ENCODE results near the gene DNMT1. TPM values are rescaled to one million over a fixed set of nuclear protein-coding genes. Genes with fewer than 3 reads are reported as not detected.
"Not testable (repeated sequence)": the region's sequence is repeated elsewhere in the genome, so short reads cannot be mapped to it uniquely, and the experiment has no call there.

DNMT1 gene
- 74.6 TPM for polyA plus RNA-seq

DNA sequence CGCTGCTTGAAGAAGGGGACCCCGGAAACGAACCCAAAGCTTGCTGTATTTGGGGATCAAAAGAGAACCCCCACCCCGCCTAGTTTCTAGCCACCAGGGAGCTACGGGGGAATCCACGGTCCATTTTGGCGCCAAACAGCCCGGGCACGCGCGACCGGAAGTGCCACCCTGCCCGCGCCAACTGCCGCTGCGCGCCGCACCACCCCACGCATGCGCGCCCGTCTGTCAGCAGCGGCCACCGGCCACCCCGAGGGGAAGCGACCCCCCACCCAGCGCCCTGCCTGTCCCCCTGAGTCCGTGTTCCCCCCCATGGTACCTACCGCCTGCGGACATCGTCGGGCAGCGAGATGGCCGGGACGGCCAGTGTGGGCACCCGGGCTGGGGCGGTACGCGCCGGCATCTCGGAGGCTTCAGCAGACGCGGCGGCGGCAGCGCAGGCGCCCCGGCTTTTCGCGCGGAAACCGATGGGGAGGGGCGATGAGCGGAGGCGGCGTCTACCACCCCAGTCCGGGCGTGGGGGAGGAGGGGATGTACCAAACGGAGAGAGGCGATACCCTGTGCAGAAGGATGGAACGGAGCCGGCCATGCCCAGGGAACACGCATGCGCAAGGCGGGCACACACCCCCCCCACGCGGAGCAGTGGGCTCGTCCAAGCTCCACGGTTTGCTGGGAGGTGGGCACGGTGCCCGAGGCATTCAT is at the start of gene DNMT1:
TSS of gene DNMT1 (minus strand) at position 454 of the 699 bp plus-strand sequence. CDS start at position 400, 54 bp downstream.
- Mint-ChIP-seq H3K36me3 (no peaks in the 10 kb centered on the region), H3K9me3 (no peaks in the 10 kb centered on the region), H3K4me3 (peak within 1 kb of the TSS; percentile 89 to 99 (median 94)), H3K27ac (peak within 1 kb of the TSS; percentile 39 to 93 (median 79)), H3K27me3 (no peaks in the 10 kb centered on the region), H3K4me1 (peaks cover 16 to 27% (median 25%) of the 10 kb centered on the region in 3 donors)

DNA sequence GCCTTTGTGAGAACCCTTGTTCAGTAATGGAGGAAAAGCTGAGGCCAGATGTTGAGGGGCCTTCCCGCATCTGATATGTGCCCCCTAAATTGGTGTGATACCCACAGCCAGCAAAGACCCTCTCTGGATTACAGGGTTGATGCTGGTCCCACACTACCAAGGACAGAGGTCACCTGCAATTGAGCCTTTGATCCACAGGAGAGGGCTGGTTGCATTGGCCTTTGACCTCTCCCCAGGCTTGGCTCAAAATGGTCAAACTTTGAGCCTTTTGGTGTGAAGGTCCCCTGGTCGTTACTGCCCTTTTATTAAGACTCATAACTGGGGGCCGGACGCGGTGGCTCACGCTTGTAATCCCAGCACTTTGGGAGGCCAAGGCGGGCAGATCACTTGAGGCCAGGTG is 48.9 kb upstream of the DNMT1 start:
- H3K9me3 Mint-ChIP-seq, result no peaks in the 10 kb centered on the region
- no peaks in the 10 kb centered on the region for H3K36me3 Mint-ChIP-seq
- peaks cover 11 to 19% (median 17%) of the 10 kb centered on the region in 3 donors for H3K4me1 Mint-ChIP-seq
- H3K27ac Mint-ChIP-seq, result no peak overlapping the region
- H3K4me3 Mint-ChIP-seq, result no peak overlapping the region
- peaks cover 2% of the 10 kb centered on the region for H3K27me3 Mint-ChIP-seq

DNA sequence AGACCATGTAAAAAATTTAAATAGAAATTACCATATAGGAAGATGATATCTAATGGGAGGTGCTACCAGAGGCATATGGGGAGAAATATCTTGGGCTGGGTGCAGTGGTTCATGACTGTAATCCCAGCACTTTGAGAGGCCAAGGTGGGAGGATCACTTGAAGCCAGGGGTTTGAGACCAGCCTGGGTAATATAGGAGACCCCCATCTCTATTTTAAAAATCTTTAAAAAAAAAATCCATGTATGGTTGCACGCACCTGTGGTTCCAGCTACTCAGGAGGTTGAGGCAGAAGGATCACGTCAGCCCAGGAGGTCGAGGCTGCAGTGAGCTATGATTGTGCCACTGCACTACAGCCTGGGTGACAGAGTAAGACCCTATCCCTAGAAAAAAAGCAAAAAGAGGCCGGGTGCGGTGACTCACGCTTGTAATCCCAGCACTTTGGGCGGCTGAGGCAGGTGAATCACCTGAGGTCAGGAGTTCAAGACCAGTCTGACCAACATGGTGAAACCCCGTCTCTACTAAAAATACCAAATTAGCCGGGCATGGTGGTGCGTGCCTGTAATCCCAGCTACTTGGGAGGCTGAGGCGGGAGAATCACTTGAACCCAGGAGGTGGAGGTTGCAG is 47.2 kb upstream of the DNMT1 start:
- H3K27me3 Mint-ChIP-seq, H3K36me3 Mint-ChIP-seq, H3K9me3 Mint-ChIP-seq, H3K27ac Mint-ChIP-seq, H3K4me3 Mint-ChIP-seq: not testable (repeated sequence)
- H3K4me1 Mint-ChIP-seq, result peaks cover 16 to 22% (median 21%) of the 10 kb centered on the region in 3 donors

DNA sequence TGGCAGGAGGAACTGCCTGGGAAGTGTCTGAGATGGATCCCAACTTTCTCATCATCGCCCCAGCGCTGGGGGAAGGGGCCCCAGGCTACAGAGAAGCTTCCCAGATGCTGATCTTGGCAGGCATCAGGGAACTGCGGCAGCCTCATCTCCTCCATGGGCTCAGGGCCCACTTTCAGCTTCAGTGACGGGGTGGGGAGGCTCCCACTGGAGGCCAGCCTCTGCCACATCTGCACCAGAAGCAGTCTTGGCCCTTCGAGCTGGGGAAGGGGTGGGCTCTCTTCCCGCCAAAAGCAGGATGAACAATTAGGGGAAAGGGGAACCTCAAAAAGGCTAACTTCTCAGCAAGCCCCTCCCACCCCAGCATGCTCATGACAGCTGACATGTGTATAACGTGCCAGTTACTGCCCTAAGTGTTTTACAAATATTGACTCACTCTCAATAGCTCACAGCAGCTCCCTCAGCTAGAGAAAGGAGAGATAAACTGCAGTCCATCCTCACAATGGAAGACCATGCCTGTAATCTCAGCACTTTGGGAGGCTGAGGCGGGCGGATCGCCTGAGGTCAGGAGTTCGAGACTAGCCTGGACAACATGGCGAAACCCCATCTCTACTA is 43.5 kb upstream of the DNMT1 start:
- peaks cover 18 to 36% (median 30%) of the 10 kb centered on the region in 3 donors for H3K4me1 Mint-ChIP-seq
- H3K27ac Mint-ChIP-seq, result peak overlapping the region in 2 of 3 donors; percentile 84 to 91
- no peaks in the 10 kb centered on the region for H3K36me3 Mint-ChIP-seq
- H3K27me3 Mint-ChIP-seq, result no peaks in the 10 kb centered on the region
- H3K9me3 Mint-ChIP-seq, result no peaks in the 10 kb centered on the region
- peak overlapping the region in 2 of 4 donors; percentile 9 to 68 for H3K4me3 Mint-ChIP-seq

DNA sequence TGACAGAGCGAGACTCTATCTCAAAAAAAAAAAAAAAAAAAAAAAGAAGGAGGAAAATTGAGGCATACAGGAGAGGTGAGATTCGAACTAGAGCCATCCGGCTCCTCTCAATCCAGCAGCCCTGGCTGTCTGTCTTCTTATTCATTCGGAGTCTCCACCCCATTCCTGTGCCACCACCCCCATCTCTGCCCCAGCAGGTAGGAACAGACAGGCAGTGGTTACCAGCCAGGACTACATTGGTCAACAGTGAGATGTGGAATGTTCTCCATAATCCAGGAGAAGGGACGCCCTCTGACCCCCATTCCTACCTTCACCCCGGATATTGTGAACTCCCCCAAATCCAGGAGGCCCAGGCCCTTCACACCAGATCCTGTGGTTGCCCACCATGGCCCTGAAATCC is 42.9 kb upstream of the DNMT1 start:
- Mint-ChIP-seq H3K36me3 (no peaks in the 10 kb centered on the region), H3K4me1 (peaks cover 18 to 39% (median 30%) of the 10 kb centered on the region in 3 donors), H3K27ac (peak overlapping the region; percentile 59 to 91 (median 84)), H3K4me3 (peak overlapping the region in 1 of 4 donors; percentile 68), H3K27me3 (no peaks in the 10 kb centered on the region), H3K9me3 (no peaks in the 10 kb centered on the region)

DNA sequence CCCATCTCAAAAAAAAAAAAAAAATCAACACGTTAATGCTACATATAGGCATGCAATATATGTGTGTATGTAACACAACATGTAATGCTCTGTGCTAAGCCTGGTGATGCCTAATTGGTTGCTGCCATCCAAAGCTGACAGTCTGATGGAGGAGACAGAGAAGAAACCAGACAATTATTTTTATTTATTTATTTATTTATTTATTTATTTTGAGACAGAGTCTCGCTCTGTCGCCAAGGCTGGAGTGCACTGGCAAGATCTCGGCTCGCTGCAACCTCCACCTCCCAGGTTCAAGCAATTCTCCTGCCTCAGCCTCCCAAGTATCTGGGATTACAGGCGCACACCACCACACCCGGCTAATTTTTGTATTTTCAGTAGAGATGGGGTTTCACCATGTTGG is 40.7 kb upstream of the DNMT1 start:
- H3K4me3 Mint-ChIP-seq, result peak overlapping the region in 3 of 4 donors; percentile 58 to 95 (median 83)
- not testable (repeated sequence) for H3K36me3 Mint-ChIP-seq, H3K9me3 Mint-ChIP-seq, H3K27me3 Mint-ChIP-seq
- peaks cover 27 to 38% (median 31%) of the 10 kb centered on the region in 3 donors for H3K4me1 Mint-ChIP-seq
- peak overlapping the region; percentile 95 to 100 (median 98) for H3K27ac Mint-ChIP-seq

DNA sequence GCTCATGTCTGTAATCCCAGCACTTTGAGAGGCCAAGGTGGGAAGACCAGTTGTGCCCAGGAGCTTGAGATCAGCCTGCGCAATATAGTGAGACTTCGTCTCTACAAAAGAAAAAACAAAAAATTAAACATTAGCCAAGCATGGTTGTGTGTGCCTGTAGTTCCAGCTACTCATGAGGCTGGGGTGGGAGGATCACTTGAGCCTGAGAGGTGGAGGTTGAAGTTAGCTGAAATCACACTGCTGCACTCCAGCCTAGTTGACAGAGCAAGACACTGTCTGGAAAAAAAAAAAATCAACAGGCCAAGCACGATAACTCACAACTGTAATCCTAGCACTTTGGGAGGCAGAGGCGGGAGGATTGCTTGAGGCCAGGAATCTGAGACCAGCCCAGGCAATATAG is 40.2 kb upstream of the DNMT1 start:
- peak overlapping the region in 2 of 4 donors; percentile 58 to 63 for H3K4me3 Mint-ChIP-seq

DNA sequence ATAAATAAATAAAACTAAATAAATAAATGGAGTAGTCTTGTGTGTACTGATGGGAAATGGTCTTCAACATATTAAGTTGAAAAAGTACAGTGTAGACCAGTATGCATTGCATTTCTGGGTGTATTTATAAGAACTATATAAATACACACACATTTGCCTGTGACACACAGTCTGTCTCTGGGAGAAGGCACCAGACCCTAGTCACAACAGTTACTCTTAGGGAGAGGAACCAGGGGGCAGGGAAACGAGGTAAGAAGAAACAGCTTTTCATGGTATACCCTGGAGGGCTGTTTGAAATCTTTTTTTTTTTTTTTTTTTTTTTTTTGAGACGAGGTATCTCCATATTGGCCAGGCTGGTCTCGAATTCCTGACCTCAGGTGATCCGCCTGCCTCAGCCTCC is 39.2 kb upstream of the DNMT1 start:
- Mint-ChIP-seq H3K9me3 (no peaks in the 10 kb centered on the region), H3K36me3 (no peaks in the 10 kb centered on the region), H3K27me3 (no peaks in the 10 kb centered on the region), H3K4me1 (peaks cover 29 to 33% (median 30%) of the 10 kb centered on the region in 3 donors), H3K27ac (peak overlapping the region in 2 of 3 donors; percentile 91 to 98), H3K4me3 (peak overlapping the region in 2 of 4 donors; percentile 54 to 83)

More for the DNA sequence above, 40.2 kb upstream of the DNMT1 start:
- Mint-ChIP-seq H3K27ac (peak overlapping the region in 2 of 3 donors; percentile 98 to 100), H3K4me1 (peaks cover 27 to 38% (median 31%) of the 10 kb centered on the region in 3 donors), H3K36me3 (no peaks in the 10 kb centered on the region), H3K9me3 (no peaks in the 10 kb centered on the region), H3K27me3 (no peaks in the 10 kb centered on the region)

DNA sequence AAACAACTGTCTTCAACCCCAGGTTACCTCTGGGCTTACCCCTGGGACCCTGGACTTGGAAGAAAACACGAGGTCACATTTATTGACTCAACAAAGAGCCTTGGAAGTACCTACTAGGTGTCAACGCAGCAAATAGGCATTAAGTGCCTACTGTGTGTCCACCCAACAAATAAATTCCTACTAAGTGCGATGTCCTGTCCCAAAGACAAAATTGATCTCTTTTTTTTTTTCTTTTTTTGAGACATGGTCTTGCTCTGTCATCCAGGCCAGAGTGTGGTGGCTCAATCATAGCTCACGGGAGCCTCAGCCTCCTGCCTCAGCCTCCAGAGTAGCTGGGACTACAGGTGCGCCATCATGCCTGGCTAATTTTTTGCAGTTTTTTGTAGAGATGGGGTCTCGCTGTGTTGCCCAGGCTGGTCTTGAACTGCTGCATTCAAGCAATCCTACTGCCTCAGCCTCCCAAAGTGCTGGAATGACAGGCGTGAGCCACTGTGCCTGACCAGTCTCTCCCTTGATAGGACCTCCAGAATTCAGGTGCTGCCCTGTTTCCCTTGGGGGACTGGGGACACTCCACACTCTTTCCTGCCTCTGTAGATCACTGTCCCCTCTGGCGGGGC is 37.0 kb upstream of the DNMT1 start:
- no peaks in the 10 kb centered on the region for H3K27me3 Mint-ChIP-seq
- H3K36me3 Mint-ChIP-seq, result no peaks in the 10 kb centered on the region
- H3K27ac Mint-ChIP-seq, result peak overlapping the region; percentile 78 to 98 (median 88)
- H3K4me1 Mint-ChIP-seq, result peaks cover 22 to 34% (median 23%) of the 10 kb centered on the region in 3 donors
- H3K9me3 Mint-ChIP-seq, result no peaks in the 10 kb centered on the region
- H3K4me3 Mint-ChIP-seq, result peak overlapping the region; percentile 73 to 90 (median 88)

DNA sequence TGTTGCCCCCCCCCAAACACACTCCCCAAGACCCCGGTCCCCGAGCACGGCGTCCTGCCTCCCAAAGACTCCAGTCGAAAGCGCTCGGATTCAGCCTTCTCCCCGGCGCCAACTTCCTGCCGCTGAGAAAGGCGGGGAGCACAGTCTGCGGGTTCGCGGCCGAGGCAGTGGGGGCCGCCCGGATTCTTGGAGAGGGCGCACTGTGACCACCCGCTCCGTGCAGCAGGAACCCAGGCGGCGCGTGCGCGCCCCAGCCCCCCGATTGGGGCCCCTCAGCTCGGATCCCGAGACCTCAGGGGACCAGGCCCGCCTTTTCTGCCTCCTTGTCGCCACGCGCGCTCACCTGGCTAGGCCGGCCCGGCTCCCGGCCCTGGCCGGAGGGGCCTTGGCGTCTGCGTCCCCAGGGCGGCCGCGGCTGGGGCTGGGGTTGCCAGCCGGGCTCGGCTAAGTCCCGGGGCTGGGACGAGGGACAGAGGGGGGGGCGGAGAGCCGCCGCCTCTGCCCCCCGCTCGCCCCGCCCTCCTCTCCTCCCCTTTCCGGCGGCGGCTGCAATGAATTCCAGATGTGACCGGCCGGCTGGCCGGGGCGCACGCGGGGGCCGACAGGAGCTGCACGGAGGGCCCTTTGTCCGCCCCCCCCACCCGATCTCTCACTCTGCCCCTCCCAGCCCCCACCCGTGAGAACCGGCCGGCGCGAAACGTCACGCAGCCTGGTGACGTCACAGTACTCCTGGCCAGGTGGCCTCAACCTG is 36.3 kb upstream of the DNMT1 start, which contains the start of gene S1PR2:
TSS of gene S1PR2 (minus strand) at position 471 of the 751 bp plus-strand sequence. CDS start 6,426 bp downstream, outside the sequence.
- H3K4me3 Mint-ChIP-seq, result peak within 1 kb of the TSS; percentile 82 to 91 (median 90)
- no peaks in the 10 kb centered on the region for H3K36me3 Mint-ChIP-seq
- peaks cover 16 to 29% (median 17%) of the 10 kb centered on the region in 3 donors for H3K4me1 Mint-ChIP-seq
- H3K27ac Mint-ChIP-seq, result peak within 1 kb of the TSS; percentile 78 to 98 (median 88)
- H3K27me3 Mint-ChIP-seq, result no peaks in the 10 kb centered on the region
- no peaks in the 10 kb centered on the region for H3K9me3 Mint-ChIP-seq

DNA sequence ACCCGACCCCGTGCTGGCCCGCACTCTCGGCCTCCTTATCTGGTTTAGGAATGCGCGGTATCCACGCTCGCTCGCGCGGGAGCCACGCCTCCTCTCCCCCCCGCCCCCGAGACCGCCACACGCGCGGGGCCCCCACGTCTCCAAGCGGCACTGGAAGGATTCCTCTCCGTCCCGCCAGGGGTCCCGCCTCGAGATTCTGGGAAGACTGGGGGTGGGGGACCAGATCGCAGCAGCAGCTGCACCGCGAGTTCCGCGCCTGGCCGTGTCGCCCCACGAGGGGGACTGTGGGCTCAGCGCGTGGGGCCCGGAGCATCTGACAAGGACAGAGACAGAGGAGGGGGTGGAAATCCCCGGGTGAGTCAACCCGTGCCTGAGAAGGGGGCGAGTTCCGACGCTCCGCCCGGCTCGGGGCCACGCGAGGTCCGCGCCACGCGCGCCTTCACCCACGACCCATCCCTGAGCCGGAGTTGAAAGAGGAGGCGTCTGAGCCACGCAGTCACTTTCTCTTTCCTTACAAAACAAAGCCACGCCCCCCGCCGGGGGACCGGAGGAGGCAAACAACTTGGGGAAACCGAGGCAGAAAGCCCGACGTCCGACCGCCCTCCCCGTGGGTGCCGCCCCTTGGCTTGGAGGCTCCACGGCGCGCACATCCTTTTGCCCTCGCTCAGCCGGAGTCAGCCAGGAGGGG is 35.6 kb upstream of the DNMT1 start:
- H3K27me3 Mint-ChIP-seq, result no peaks in the 10 kb centered on the region
- no peaks in the 10 kb centered on the region for H3K36me3 Mint-ChIP-seq
- peaks cover 10 to 25% (median 12%) of the 10 kb centered on the region in 3 donors for H3K4me1 Mint-ChIP-seq
- H3K27ac Mint-ChIP-seq, result peak overlapping the region; percentile 53 to 80 (median 78)
- H3K9me3 Mint-ChIP-seq, result no peaks in the 10 kb centered on the region
- H3K4me3 Mint-ChIP-seq, result peak overlapping the region; percentile 82 to 91 (median 87)

DNA sequence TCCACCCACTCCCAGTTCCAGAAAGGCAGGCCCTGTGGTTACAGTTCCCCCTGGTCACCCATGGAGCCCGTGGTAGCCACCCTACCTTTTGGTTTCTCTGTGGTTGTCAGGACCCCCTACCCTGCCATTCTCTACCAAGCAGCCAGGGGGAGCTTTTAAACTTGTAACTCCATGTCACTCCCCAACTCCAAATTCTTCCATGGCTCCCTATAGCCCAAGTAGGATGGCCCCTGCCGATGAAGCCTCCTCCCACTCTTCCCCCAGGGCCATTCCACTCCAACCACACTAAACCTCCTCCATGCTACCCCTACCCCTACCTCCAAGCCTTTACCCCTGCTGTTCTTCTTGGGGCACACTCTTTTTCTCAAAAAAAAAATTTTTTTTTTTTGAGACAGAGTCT is 34.2 kb upstream of the DNMT1 start:
- no peaks in the 10 kb centered on the region for H3K27me3 Mint-ChIP-seq
- H3K27ac Mint-ChIP-seq, result peak overlapping the region; percentile 63 to 80 (median 78)
- peaks cover 7 to 20% (median 9%) of the 10 kb centered on the region in 3 donors for H3K4me1 Mint-ChIP-seq
- no peaks in the 10 kb centered on the region for H3K9me3 Mint-ChIP-seq
- H3K36me3 Mint-ChIP-seq, result peaks cover 2% of the 10 kb centered on the region
- peak overlapping the region; percentile 28 to 83 (median 68) for H3K4me3 Mint-ChIP-seq

DNA sequence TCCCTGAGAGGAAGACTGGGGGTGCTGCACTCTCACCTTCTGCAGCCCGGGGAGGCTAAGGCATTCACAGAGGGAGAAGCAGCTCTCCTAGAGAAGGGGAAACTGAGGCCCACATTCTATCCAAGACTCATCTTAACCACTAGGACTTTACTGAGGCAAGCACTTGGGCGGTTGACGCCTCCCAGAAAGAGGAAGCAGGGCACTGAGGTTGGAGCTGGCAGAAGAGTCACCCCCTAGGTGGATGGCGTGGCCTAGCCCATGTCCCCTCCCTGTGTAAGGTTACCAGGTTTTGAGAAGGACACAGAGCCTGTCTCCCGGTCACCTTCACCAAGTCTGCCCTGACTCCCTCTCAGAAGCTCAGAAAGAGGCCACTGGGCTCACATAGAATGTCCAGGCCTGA is 33.6 kb upstream of the DNMT1 start:
- Mint-ChIP-seq H3K4me3 (peak overlapping the region in 1 of 4 donors; percentile 83), H3K27me3 (no peaks in the 10 kb centered on the region), H3K36me3 (peaks cover 2% of the 10 kb centered on the region), H3K27ac (peak overlapping the region in 2 of 3 donors; percentile 4 to 80), H3K9me3 (no peaks in the 10 kb centered on the region), H3K4me1 (peaks cover 7 to 20% (median 9%) of the 10 kb centered on the region in 3 donors)
